AG04449 (cell line): ENCODE data around the gene LCN15.

Source experiments
- CTCF ChIA-PET: fragments of 350-600 bp; formaldehyde crosslinking; extraction: SDS; loops from one replicate; lab custom pipeline; 2021; ENCODE audit warnings: antibody characterized with exemption; lab: Yijun Ruan, JAX
- POLR2A ChIA-PET: fragments of 400-600, 350-600 bp; formaldehyde crosslinking; extraction: SDS; loops from one replicate; lab custom pipeline; 2020; ENCODE audit warnings: antibody characterized with exemption, inconsistent platforms; lab: Yijun Ruan, JAX
- DNase-seq: peaks from one replicate; pipeline ENCODE4 v3.0.0-alpha.2; 2010; ENCODE audit warnings: low read depth, low spot score
- H3K4me3 ChIP-seq: 2 replicates; pipeline ENCODE4 v1.5.1; 2011; ENCODE audit warnings: low read depth, mild to moderate bottlenecking, control low read depth, low read length
- CTCF ChIP-seq: IDR thresholded peaks from one replicate; pipeline ENCODE4 v1.5.1; 2011; ENCODE audit warnings: mild to moderate bottlenecking, moderate library complexity, low read length, control low read depth, inconsistent platforms; ENCODE audit not compliant: insufficient read depth; ENCODE audit errors: missing control alignments

LCN15 gene

GRCh38 chr9:136722093-136722968, 42.0 kb downstream of the LCN15 start:
- no peak for TF ChIP-seq CTCF
- DNase-seq: no peak
- POLR2A ChIA-PET: interaction anchor here (0.7 to 2.4 kb wide), 2 partner anchors 9 to 14 kb away, joined by 3 to 6 read pairs; partner anchors contain the start of gene DIPK1B
- CTCF ChIA-PET: interaction anchor here (1.4 to 2.5 kb wide), 2 partner anchors 7 to 39 kb away, joined by 4 to 6 read pairs; no protein-coding TSS in a partner anchor
- no peak overlapping the region for H3K4me3 ChIP-seq

DNA sequence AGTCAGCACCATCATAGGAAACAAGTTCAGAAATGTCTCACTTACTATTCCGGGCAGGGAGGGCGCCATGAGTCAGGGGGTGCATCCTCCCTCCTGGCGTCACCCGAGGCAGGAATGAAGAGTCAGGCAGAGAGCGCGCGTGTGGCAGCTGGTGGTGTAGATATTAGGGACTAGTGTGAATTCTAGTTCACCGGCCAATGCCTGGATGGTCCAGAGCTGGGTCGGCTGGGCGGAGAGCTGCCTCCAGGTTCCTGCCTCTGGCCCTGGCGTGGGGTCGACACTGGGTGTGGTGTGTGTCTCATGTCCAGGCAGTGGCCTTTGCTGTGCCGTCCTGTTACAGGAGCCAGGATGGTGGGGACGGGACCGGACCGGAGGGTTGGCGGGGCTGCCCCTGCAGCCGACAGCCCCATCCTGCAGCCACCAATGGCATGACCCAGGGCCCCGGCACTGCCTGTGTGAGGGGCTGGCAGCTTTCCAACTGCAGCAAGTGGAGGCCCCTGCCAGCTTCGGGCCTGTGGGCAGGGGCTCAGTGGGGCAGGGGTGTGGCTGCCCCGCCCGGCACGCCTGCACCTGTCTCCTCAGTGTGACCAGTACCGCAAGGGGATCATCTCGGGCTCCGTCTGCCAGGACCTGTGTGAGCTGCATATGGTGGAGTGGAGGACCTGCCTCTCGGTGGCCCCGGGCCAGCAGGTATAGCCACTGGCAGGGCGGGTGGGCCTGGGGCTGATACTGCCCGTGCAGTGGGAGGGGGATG, 42.8 kb downstream of the LCN15 start:
- ChIA-PET CTCF (interaction anchor here (2.5 kb wide), 1 partner anchor 40 kb away, joined by 6 read pairs; no protein-coding TSS in a partner anchor), POLR2A (interaction anchor here (2.4 kb wide), 1 partner anchor 8 kb away, joined by 6 read pairs; the partner anchor contains the start of gene DIPK1B)
- no peak for DNase-seq
- no peak for TF ChIP-seq CTCF
- H3K4me3 ChIP-seq: no peak overlapping the region

DNA sequence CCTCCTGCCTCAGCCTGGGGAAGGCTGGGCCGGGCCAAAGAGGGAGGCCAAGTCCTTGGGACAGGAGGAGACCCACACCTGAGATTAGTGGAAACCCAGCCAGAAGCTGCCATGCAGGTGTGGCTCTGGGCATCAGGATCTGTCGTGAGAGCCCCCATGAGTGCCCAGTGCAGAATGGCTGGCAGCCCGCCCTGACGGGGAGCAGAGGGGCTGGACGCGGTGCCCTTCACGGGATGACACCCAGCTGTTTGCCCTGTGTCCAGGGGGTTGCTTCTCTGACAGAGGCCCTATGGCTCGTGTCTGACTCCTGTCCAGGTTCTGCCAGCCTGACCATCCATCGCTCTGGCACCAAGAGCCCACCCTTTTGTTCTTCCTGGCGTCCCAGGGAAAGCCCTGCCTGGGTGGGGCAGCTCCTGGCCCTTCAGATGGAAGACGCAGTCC, 43.4 kb downstream of the LCN15 start:
- no peak overlapping the region for H3K4me3 ChIP-seq
- ChIA-PET POLR2A (no interaction called here), CTCF (interaction anchor here (2.5 kb wide), 1 partner anchor 40 kb away, joined by 6 read pairs; no protein-coding TSS in a partner anchor)
- no peak for TF ChIP-seq CTCF
- no peak for DNase-seq

DNA sequence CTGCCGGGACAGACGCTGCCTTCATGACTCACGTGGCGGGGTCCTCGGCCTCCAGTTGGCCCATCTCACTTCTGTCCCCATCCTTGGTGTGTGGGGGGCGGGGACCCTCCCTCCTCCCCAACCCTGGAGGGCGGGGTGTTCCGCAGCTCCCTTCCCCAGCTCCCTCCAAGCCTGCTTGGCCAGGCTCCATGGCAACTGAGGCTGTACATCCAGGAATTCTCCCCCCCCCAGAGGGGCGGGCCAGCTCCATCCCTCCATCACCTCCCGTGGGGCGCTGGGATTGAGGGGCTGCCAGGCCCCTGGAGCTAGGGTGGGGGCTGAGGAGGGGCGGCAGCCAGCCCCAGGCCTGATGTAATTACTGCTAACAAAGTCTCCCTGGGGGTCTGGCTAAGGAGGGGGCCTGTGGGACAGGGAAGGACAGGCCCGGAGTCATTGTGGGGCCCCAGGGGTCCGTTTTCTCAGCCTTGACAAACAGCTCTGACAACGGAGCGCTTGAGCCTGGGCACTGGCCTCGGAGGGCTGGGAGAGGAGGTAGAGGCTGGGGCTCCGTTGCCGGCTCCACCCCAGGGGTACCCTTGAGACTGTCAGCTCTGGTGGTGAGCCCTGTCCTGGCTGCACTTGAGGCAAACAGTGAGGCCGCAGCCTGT, 43.9 kb downstream of the LCN15 start:
- H3K4me3 ChIP-seq: no peak overlapping the region
- TF ChIP-seq CTCF: no peak
- ChIA-PET CTCF (interaction anchor here (2.5 to 2.6 kb wide), 2 partner anchors 8 to 41 kb away, joined by 6 to 13 read pairs; no protein-coding TSS in a partner anchor), POLR2A (interaction anchor here (3.1 kb wide), 1 partner anchor 8 kb away, joined by 16 read pairs; no protein-coding TSS in a partner anchor)
- DNase-seq: no peak

GRCh38 chr9:136719195-136719880, 45.0 kb downstream of the LCN15 start:
- no peak for TF ChIP-seq CTCF
- CTCF ChIA-PET: interaction anchor here (2.6 kb wide), 1 partner anchor 9 kb away, joined by 13 read pairs; no protein-coding TSS in a partner anchor
- H3K4me3 ChIP-seq: no peak overlapping the region
- DNase-seq: no peak
- POLR2A ChIA-PET: interaction anchor here (3.1 kb wide), 1 partner anchor 9 kb away, joined by 16 read pairs; no protein-coding TSS in a partner anchor
